ENCODE results near the gene SMR3B. TPM values are rescaled to one million over a fixed set of nuclear protein-coding genes. Genes with fewer than 3 reads are reported as not detected.

SMR3B gene
- polyA plus RNA-seq, 1 experiment, result not detected

DNA sequence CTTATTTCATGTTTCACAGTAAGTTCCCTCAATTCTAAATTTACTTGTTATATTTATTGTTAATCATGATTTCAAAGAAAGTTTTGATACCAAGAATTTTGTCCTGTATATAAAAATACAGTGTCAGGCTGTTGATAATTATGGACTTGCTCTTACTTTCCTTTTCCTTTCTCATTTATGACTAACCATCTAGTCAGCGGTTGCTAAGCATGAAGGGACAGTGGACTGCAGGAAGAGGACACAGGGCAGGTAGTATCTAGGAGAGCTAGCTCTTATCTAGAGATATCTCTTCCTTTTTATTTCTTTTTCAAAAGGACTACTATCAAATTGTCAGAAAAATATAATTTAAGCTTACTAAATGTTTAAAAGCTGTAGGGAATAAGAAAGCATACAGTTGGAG, 16.4 kb downstream of the SMR3B start:
- Histone ChIP-seq H3K9me3 (ENCODE audit: control insufficient read depth, insufficient read depth, low read length) (no peaks in the 10 kb centered on the region), H3K4me3 (ENCODE audit: low read depth, low read length) (no peak overlapping the region), H3K27me3 (ENCODE audit: control insufficient read depth, insufficient read depth, low read length) (no peaks in the 10 kb centered on the region), H3K27ac (ENCODE audit: low read depth, low read length) (no peak overlapping the region)
- CTCF ChIA-PET, result no interaction called here
- TF ChIP-seq CTCF (IDR thresholded peaks at IDR 0.05; ENCODE audit: low read depth, low read length), result no peak
- DNase-seq (ENCODE audit: low read depth, low spot score), result no peak
- POLR2A ChIA-PET, result no interaction called here

DNA sequence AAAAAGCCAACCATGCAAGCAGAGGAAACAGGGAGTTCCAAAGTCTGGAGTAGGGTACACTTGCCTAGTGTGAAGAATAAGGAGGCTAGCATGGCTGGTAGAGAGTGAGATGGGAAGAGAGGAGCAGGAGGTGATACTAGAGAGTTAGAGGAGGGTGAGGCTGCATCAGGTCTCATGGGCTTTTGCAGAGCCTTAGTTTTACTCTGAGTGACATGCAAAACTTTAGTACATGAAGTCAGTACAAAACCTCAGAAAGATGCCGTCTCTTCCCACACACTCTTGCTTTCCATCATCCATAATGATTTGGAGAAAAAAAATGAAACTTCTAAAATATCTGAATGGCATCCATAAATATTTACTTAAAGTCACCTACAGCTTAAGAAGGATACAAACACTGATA, 19.8 kb downstream of the SMR3B start:
- ChIA-PET POLR2A (no interaction called here), CTCF (no interaction called here)
- no peak for TF ChIP-seq CTCF (IDR thresholded peaks at IDR 0.05; ENCODE audit: low read depth, low read length)
- H3K4me3 ChIP-seq (ENCODE audit: low read depth, low read length), result no peak overlapping the region
- H3K27me3 ChIP-seq (ENCODE audit: control insufficient read depth, insufficient read depth, low read length), result no peaks in the 10 kb centered on the region
- no peak for DNase-seq (ENCODE audit: low read depth, low spot score)
- no peak overlapping the region for H3K27ac ChIP-seq (ENCODE audit: low read depth, low read length)
- H3K9me3 ChIP-seq (ENCODE audit: control insufficient read depth, insufficient read depth, low read length), result no peaks in the 10 kb centered on the region

DNA sequence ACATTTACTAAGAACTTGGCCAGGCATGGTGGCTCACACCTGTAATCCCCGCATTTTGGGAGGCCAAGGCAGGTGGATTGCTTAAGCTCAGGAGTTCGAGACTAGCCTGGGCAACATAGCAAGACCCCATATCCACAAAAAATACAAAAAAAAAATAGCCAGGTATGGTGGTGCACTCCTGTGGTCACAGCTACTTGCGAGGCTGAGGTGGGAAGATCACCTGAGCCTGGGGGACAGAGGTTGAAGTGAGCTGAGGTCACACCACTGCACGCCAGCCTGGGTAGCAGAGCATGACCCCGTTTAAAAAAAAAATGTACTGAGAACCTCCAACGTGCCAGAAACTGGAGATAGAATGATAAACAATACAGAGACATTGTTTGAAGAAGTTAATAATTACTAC, 22.8 kb downstream of the SMR3B start:
- CTCF ChIA-PET, result no interaction called here
- no peak for DNase-seq (ENCODE audit: low read depth, low spot score)
- Histone ChIP-seq H3K27ac (ENCODE audit: low read depth, low read length) (no peak overlapping the region), H3K4me3 (ENCODE audit: low read depth, low read length) (no peak overlapping the region), H3K9me3 (ENCODE audit: control insufficient read depth, insufficient read depth, low read length) (no peaks in the 10 kb centered on the region), H3K27me3 (ENCODE audit: control insufficient read depth, insufficient read depth, low read length) (no peaks in the 10 kb centered on the region)
- POLR2A ChIA-PET, result no interaction called here
- TF ChIP-seq CTCF (IDR thresholded peaks at IDR 0.05; ENCODE audit: low read depth, low read length), result no peak

GRCh38 chr4:70425306-70425705, 42.4 kb downstream of the SMR3B start:
- POLR2A ChIA-PET, result no interaction called here
- Histone ChIP-seq H3K4me3 (ENCODE audit: low read depth, low read length) (no peak overlapping the region), H3K27ac (ENCODE audit: low read depth, low read length) (no peak overlapping the region), H3K27me3 (ENCODE audit: control insufficient read depth, insufficient read depth, low read length) (no peaks in the 10 kb centered on the region), H3K9me3 (ENCODE audit: control insufficient read depth, insufficient read depth, low read length) (no peaks in the 10 kb centered on the region)
- CTCF ChIA-PET, result no interaction called here
- TF ChIP-seq CTCF (IDR thresholded peaks at IDR 0.05; ENCODE audit: low read depth, low read length), result no peak
- DNase-seq (ENCODE audit: low read depth, low spot score), result no peak

GRCh38 chr4:70426789-70427188, 43.9 kb downstream of the SMR3B start:
- ChIA-PET CTCF (no interaction called here), POLR2A (no interaction called here)
- no peak overlapping the region for H3K4me3 ChIP-seq (ENCODE audit: low read depth, low read length)
- no peaks in the 10 kb centered on the region for H3K27me3 ChIP-seq (ENCODE audit: control insufficient read depth, insufficient read depth, low read length)
- no peak for DNase-seq (ENCODE audit: low read depth, low spot score)
- no peak for TF ChIP-seq CTCF (IDR thresholded peaks at IDR 0.05; ENCODE audit: low read depth, low read length)
- H3K9me3 ChIP-seq (ENCODE audit: control insufficient read depth, insufficient read depth, low read length), result no peaks in the 10 kb centered on the region
- no peak overlapping the region for H3K27ac ChIP-seq (ENCODE audit: low read depth, low read length)

All from AG04450 (cell line).